Spleen (tissue), 13 donors: ENCODE measurements around the gene NKX2-1. TPM values are rescaled to one million over a fixed set of nuclear protein-coding genes. Genes with fewer than 3 reads are reported as not detected.
A peak's percentile ranks its signal among the peaks of the same experiment; 100 is the strongest.

Source experiments
- DNase-seq: peaks from one replicate; pipeline ENCODE4 v3.0.0-alpha.2; 2020
- H3K27ac ChIP-seq, 8 donors: fragments of 200-600 bp; sonication (generic) in 7 of 8; 1 replicate in 4 of 8; 2 replicates in 4 of 8; pipeline versions ENCODE4 v1.5.0 to v1.8.0; 2016 to 2021; ENCODE audit warnings: inconsistent platforms in 4 of 8, mild to moderate bottlenecking in 4 of 8, moderate library complexity in 1 of 8
- H3K27me3 ChIP-seq, 7 donors: fragments of 200-600 bp; sonication (generic) in 6 of 7; replicated peaks in 1 of 7; 1 replicate in 4 of 7; 2 replicates in 3 of 7; pipeline versions ENCODE4 v1.5.0 to v1.8.0; 2016 to 2021; ENCODE audit warnings: inconsistent platforms in 3 of 7, mild to moderate bottlenecking in 1 of 7
- H3K36me3 ChIP-seq, 6 donors: fragments of 200-600 bp; sonication (generic) in 5 of 6; 1 replicate in 4 of 6; 2 replicates in 2 of 6; pipeline versions ENCODE4 v1.5.0 to v1.8.0; 2016 to 2021; ENCODE audit warnings: inconsistent platforms in 2 of 6
- H3K4me1 ChIP-seq, 6 donors: fragments of 200-600 bp; sonication (generic) in 5 of 6; 1 replicate in 3 of 6; 2 replicates in 3 of 6; pipeline versions ENCODE4 v1.5.0 to v1.8.0; 2016 to 2021; ENCODE audit warnings: inconsistent platforms in 3 of 6
- H3K4me3 ChIP-seq, 8 donors: fragments of 200-600 bp; sonication (generic) in 7 of 8; 1 replicate in 4 of 8; 2 replicates in 4 of 8; pipeline versions ENCODE4 v1.5.0 to v1.8.0; 2016 to 2021; ENCODE audit warnings: inconsistent platforms in 4 of 8, mild to moderate bottlenecking in 4 of 8, moderate library complexity in 2 of 8
- H3K9me3 ChIP-seq, 8 donors: fragments of 200-600 bp; sonication (generic) in 7 of 8; 1 replicate in 4 of 8; 2 replicates in 4 of 8; pipeline versions ENCODE4 v1.5.0 to v1.8.0; 2016 to 2021; ENCODE audit warnings: inconsistent platforms in 4 of 8
- POLR2A ChIP-seq, 3 donors: fragments of 450-650 bp; IDR thresholded peaks; one replicate each; pipeline ENCODE4 v1.5.1; 2017; ENCODE audit warnings: antibody characterized with exemption in 3 of 3, mild to moderate bottlenecking in 1 of 3
- POLR2AphosphoS5 ChIP-seq, 3 donors: sonication (generic); formaldehyde crosslinking; IDR thresholded peaks; one replicate each; pipeline ENCODE4 v1.5.1; 2017; ENCODE audit warnings: antibody characterized with exemption in 3 of 3
- WGBS, 5 donors: extraction: QIAGEN DNeasy Blood & Tissue Kit in 3 of 5; methylation state at CpG; one replicate each; pipeline versions ENCODE4 v1.1.5 to v1.1.7; 2013 to 2018; 5-methylcytosine and 5-hydroxymethylcytosine counted together
- intact Hi-C: fragments of 100-400 bp; cut with DNase I; formaldehyde crosslinking; loops from one replicate; pipeline ENCODE4 v1.15.0; 2023; ENCODE audit warnings: low total_unique reads
- long read RNA-seq, 2 donors: transcript quantifications; one replicate each; lab custom pipeline, GENCODE V29; 2026
- polyA plus RNA-seq, 3 donors: library from polyadenylated mRNA; stranded (reverse); fragments of 200-250 nt; gene quantifications; one replicate each; pipeline ENCODE4 v1.2.1, GENCODE V29; 2013
- total RNA-seq, 7 donors: library from RNA; depleted of rRNA in 3 of 7; stranded (reverse); fragments of >200 nt in 3 of 7; fragmentation: NEBNext Ultra II Directional in 4 of 7; extraction: Animal tissue kit (Norgen Biotek cat#: 25700) in 4 of 7; gene quantifications; one replicate each; pipeline versions ENCODE4 v1.1.0 to v1.2.1, GENCODE V29; 2016 to 2021
- TF ChIP-seq, protein P1 (sequence below), 11 experiments: fragments of 200-600 bp in 7 of 11; fragments of 450-650 bp in 4 of 11; sonication (generic) in 4 of 11; IDR thresholded peaks in 8 of 11; conservative IDR thresholded peaks in 3 of 11; 1 replicate in 7 of 11; 2 replicates in 4 of 11; pipeline versions ENCODE4 v1.4.0 to v1.8.0; 2016 to 2021; ENCODE audit warnings: antibody characterized with exemption in 11 of 11, inconsistent platforms in 4 of 11, mild to moderate bottlenecking in 1 of 11
- donor health status: healthy with polysubstance abuse.
- donor health status: DM: no; HTN: no; CAD: no; lungs with moderate emphysema.
- donor health status: DM: no; HTN: no; CAD: no.
- donor health status: Bipolar disorder and iron deficiency.
- donor health status: healthy.
- donor health status: DM: no; HTN: no; CAD: no.
- donor health status: DM: yes; HTN: yes; CAD: no.

Gene NKX2-1
- total RNA-seq, result not detected
- polyA plus RNA-seq, result not detected
- long read RNA-seq, donor 1, result 0 reads
- long read RNA-seq, donor 2, result 0 reads

DNA sequence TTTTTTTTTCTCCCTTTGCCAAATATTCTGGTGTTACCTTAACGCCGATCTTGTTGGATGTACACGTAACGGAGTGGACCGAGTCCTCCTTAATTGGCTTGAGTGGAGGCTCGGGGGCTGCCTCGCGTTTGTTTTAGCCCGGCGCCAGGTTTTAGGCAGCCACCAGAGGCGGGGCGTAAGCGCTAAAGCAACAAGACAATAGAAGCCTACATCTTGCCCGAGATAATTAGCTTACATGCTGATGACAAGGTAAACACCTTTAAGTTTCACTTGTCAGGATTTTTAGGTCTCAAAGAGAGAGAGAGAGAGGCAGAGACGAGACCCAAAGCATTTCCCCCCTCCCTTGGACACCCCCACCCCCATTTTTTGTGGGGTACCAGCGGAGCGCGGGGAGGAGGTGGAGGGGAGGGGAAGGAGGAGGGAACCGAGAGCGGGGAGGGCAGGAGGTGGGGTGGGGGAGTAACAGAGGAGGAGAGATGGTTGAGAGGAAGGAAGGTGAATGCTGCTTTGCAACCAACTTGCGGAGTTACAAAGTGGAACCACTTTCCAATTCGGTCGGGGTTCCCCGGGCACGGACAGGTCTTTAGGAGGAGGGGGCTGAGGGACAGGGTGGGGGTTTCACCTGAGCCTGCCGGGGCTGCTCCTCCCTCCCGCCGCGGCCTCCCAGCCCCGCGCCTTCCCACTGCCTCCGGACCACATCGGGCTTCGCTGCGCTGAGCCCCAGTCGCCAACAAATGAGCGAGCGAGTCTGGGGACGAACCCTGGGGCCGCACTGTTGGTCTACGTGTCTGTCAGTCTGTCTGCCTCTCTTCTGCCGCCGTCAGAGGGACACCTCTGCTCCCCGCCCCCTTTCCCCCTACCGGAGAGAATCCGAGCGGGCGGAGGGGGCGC lies at the start of gene NKX2-1:
TSS of gene NKX2-1 (minus strand) at position 802 of the 891 bp plus-strand sequence. CDS start at position 699, 103 bp downstream.
- Histone ChIP-seq H3K27ac (no peak within 1 kb of the TSS), H3K4me1 (peaks cover 17 to 52% (median 35%) of the 10 kb centered on the region in 6 donors), H3K27me3 (peaks cover 12 to 100% (median 98%) of the 10 kb centered on the region in 7 donors), H3K36me3 (no peaks in the 10 kb centered on the region), H3K9me3 (peaks cover 0 to 9% (median 0%) of the 10 kb centered on the region in 8 donors), H3K4me3 (peak within 1 kb of the TSS in 7 of 8 donors; percentile 13 to 57 (median 23))
- WGBS, 5 donors, result 3 to 4% (median 4%) methylated on average over 46 to 49 of the region's 49 CpGs
- TF ChIP-seq POLR2AphosphoS5 (IDR thresholded peaks at IDR 0.05), result no peak
- TF ChIP-seq, protein P1, sequence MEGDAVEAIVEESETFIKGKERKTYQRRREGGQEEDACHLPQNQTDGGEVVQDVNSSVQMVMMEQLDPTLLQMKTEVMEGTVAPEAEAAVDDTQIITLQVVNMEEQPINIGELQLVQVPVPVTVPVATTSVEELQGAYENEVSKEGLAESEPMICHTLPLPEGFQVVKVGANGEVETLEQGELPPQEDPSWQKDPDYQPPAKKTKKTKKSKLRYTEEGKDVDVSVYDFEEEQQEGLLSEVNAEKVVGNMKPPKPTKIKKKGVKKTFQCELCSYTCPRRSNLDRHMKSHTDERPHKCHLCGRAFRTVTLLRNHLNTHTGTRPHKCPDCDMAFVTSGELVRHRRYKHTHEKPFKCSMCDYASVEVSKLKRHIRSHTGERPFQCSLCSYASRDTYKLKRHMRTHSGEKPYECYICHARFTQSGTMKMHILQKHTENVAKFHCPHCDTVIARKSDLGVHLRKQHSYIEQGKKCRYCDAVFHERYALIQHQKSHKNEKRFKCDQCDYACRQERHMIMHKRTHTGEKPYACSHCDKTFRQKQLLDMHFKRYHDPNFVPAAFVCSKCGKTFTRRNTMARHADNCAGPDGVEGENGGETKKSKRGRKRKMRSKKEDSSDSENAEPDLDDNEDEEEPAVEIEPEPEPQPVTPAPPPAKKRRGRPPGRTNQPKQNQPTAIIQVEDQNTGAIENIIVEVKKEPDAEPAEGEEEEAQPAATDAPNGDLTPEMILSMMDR (IDR thresholded peaks at IDR 0.05 in 8 of 11, conservative IDR thresholded peaks at IDR 0.05 in 3 of 11), result no peak
- TF ChIP-seq POLR2A (IDR thresholded peaks at IDR 0.05), result no peak
- no peak for DNase-seq
- intact Hi-C loops, result no loop called here

DNA sequence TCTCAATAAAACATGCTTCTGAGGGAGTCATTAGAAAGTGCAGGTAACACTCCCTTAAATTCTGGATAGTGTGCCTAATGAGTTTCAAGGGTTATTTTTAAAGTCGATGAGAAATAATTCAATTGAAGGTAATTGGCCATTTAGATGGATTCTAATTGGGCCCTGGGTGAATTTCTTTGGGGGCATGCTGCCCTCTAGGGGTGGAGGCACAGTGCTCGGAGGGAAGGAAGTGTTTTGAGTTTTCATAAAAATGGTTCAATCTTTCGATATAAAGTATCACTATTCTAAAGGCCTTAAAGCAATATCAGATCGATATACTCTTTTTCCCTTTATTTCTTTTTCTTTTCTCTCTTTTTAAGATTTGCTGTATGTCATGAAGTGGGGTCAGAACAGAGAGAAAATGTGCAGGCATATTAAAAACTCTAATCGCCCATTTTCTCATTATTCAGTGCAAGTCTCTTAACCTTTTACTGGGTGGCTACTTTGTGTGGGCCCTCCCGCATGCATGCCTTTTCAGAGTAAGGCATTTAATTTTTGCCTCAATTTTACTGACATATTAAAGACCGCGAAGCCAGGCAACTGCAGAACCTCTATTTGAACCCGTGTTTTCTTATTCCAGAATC lies 36.9 kb upstream of the NKX2-1 start:
- Histone ChIP-seq H3K36me3 (no peaks in the 10 kb centered on the region), H3K4me1 (no peaks in the 10 kb centered on the region), H3K9me3 (no peaks in the 10 kb centered on the region), H3K4me3 (no peak overlapping the region), H3K27ac (no peak overlapping the region), H3K27me3 (peaks cover 0 to 18% (median 5%) of the 10 kb centered on the region in 7 donors)
- intact Hi-C loops, result loop anchor here (10.0 kb wide), 1 partner anchor 388 kb away; no protein-coding TSS in a partner anchor
- 55 to 62% (median 60%) methylated on average over 9 of the region's 9 CpGs for WGBS, 5 donors
- TF ChIP-seq, protein P1 (IDR thresholded peaks at IDR 0.05 in 8 of 11, conservative IDR thresholded peaks at IDR 0.05 in 3 of 11), result peak in 10 of 11 experiments; percentile 5 to 64 (median 46)
- no peak for TF ChIP-seq POLR2A (IDR thresholded peaks at IDR 0.05)
- TF ChIP-seq POLR2AphosphoS5 (IDR thresholded peaks at IDR 0.05), result no peak
- DNase-seq, result no peak

DNA sequence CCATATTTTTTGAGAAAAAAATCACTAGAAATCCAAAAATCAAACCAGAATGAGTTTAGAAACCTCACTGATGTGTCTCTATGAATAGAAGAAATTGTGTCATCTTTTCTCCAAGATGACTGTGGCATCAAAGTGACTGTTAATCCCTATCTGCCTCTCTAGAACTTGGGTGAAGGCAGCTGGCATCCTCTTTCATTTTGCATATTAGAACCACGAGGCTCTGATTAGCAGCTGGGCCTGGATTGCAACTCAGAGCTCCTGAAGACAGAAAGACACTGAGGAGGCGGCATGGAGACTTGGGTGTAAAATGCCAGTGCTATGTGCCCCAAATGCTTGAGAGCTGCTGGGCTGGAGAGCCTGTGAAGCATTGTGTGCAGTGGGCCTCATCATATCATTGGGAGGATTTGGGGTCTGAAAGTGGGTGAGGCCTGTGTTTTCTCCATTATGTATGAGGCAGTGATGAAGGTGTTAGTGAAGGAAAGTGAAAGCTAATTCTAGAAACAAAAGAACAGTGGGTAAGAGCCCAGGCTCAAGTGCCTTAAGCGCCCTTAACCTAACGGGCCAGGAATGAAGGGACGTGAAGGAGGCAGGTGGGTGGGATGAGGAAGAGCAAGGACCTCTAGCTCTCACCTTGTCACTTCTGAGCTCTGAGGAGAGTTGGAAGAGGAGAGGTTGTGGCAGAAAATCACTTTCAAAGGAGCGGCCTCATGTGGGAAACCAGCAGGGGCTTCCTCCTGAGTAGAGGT lies 36.1 kb upstream of the NKX2-1 start:
- TF ChIP-seq, protein P1 (IDR thresholded peaks at IDR 0.05 in 8 of 11, conservative IDR thresholded peaks at IDR 0.05 in 3 of 11), result no peak
- TF ChIP-seq POLR2AphosphoS5 (IDR thresholded peaks at IDR 0.05) (no peak), POLR2A (IDR thresholded peaks at IDR 0.05) (no peak)
- Histone ChIP-seq H3K9me3 (no peaks in the 10 kb centered on the region), H3K36me3 (no peaks in the 10 kb centered on the region), H3K27me3 (peaks cover 0 to 14% (median 0%) of the 10 kb centered on the region in 7 donors), H3K4me1 (no peaks in the 10 kb centered on the region), H3K27ac (no peak overlapping the region), H3K4me3 (no peak overlapping the region)
- 76 to 86% (median 83%) methylated on average over 6 of the region's 6 CpGs for WGBS, 5 donors
- intact Hi-C loops, result loop anchor here (10.0 kb wide), 1 partner anchor 389 kb away; no protein-coding TSS in a partner anchor
- no peak for DNase-seq
